Mesenchymal stem cell (in vitro differentiated cells and primary cell): Measurements from ENCODE around the gene LAMP1.

Source experiments
- DNase-seq: peaks from one replicate; pipeline ENCODE4 v3.0.0-alpha.2; 2013
- H2AFZ ChIP-seq: one replicate; pipeline ENCODE4 v1.6.1; 2013; ENCODE audit warnings: low read depth, mild to moderate bottlenecking, control low read depth, inconsistent platforms, low read length, moderate library complexity
- H2AK5ac ChIP-seq: 2 replicates; pipeline ENCODE4 v1.6.1; 2013; ENCODE audit warnings: low read length, moderate library complexity, mild to moderate bottlenecking, inconsistent platforms; ENCODE audit not compliant: severe bottlenecking
- H2BK120ac ChIP-seq: one replicate; pipeline ENCODE4 v1.6.1; 2013; ENCODE audit warnings: low read depth, mild to moderate bottlenecking, inconsistent platforms, low read length, moderate library complexity
- H2BK12ac ChIP-seq, 2 experiments: one replicate each; pipeline ENCODE4 v1.6.1; 2013; ENCODE audit warnings: inconsistent platforms in 2 of 2, low read length in 2 of 2, mild to moderate bottlenecking in 2 of 2, moderate library complexity in 2 of 2, control low read depth in 1 of 2
- H2BK15ac ChIP-seq: one replicate; pipeline ENCODE4 v1.6.1; 2013; ENCODE audit warnings: mild to moderate bottlenecking, low read depth, inconsistent platforms; ENCODE audit not compliant: poor library complexity, severe bottlenecking
- H2BK5ac ChIP-seq: 2 replicates; pipeline ENCODE4 v1.6.1; 2013; ENCODE audit warnings: low read depth, mild to moderate bottlenecking, low read length, control low read depth, inconsistent platforms; ENCODE audit not compliant: poor library complexity, severe bottlenecking
- H3K14ac ChIP-seq, 2 experiments: one replicate each; pipeline ENCODE4 v1.6.1; 2013; ENCODE audit warnings: inconsistent platforms in 2 of 2, low read length in 2 of 2, control low read depth in 1 of 2, mild to moderate bottlenecking in 1 of 2, moderate library complexity in 1 of 2
- H3K18ac ChIP-seq, 2 experiments: one replicate each; pipeline ENCODE4 v1.6.1; 2013; ENCODE audit warnings: inconsistent platforms in 2 of 2, low read length in 2 of 2, control low read depth in 1 of 2, low read depth in 1 of 2, mild to moderate bottlenecking in 1 of 2
- H3K23ac ChIP-seq, 2 experiments: one replicate each; pipeline ENCODE4 v1.6.1; 2013; ENCODE audit warnings: inconsistent platforms in 2 of 2, low read length in 2 of 2, mild to moderate bottlenecking in 2 of 2, moderate library complexity in 2 of 2, control low read depth in 1 of 2
- H3K27ac ChIP-seq: 2 replicates; pipeline ENCODE4 v1.5.1; 2013; ENCODE audit warnings: mild to moderate bottlenecking, moderate library complexity, low read length, control low read depth, inconsistent platforms; ENCODE audit not compliant: poor library complexity, severe bottlenecking
- H3K27me3 ChIP-seq, 2 experiments: 2 replicates each; pipeline versions ENCODE4 v1.6.1 to v1.7.0; 2013; ENCODE audit warnings: low read length in 2 of 2, mild to moderate bottlenecking in 2 of 2, moderate library complexity in 2 of 2, control low read depth in 1 of 2, inconsistent platforms in 1 of 2; ENCODE audit not compliant: control insufficient read depth in 1 of 2, insufficient read depth in 1 of 2
- H3K36me3 ChIP-seq, 2 experiments: 2 replicates each; pipeline versions ENCODE4 v1.6.1 to v1.7.0; 2013; ENCODE audit warnings: low read length in 2 of 2, control low read depth in 1 of 2, inconsistent platforms in 1 of 2, low read depth in 1 of 2, mild to moderate bottlenecking in 1 of 2; ENCODE audit not compliant: insufficient read depth in 2 of 2, control insufficient read depth in 1 of 2
- H3K4ac ChIP-seq, 2 experiments: one replicate each; pipeline ENCODE4 v1.6.1; 2013; ENCODE audit warnings: inconsistent platforms in 2 of 2, low read length in 2 of 2, mild to moderate bottlenecking in 2 of 2, moderate library complexity in 2 of 2, control low read depth in 1 of 2, low read depth in 1 of 2
- H3K4me1 ChIP-seq: 2 replicates; pipeline ENCODE4 v1.6.1; 2013; ENCODE audit warnings: low read depth, low read length, control low read depth; ENCODE audit not compliant: control insufficient read depth, insufficient read depth
- H3K4me2 ChIP-seq: 2 replicates; pipeline ENCODE4 v1.6.1; 2013; ENCODE audit warnings: low read length, mild to moderate bottlenecking, inconsistent platforms; ENCODE audit not compliant: poor library complexity, severe bottlenecking
- H3K4me3 ChIP-seq, 2 experiments: 2 replicates each; pipeline versions ENCODE4 v1.5.1 to v1.7.0; 2013; ENCODE audit warnings: low read length in 2 of 2, mild to moderate bottlenecking in 2 of 2, control low read depth in 1 of 2, low read depth in 1 of 2; ENCODE audit not compliant: insufficient read depth in 1 of 2
- H3K79me1 ChIP-seq: replicated peaks from 2 replicates; pipeline ENCODE4 v1.6.1; 2013; ENCODE audit warnings: mild to moderate bottlenecking, control low read depth, low read length, inconsistent platforms; ENCODE audit not compliant: poor library complexity, severe bottlenecking
- H3K9ac ChIP-seq: 2 replicates; pipeline ENCODE4 v1.7.0; 2013; ENCODE audit warnings: mild to moderate bottlenecking, low read length, moderate library complexity
- H3K9me3 ChIP-seq: 2 replicates; pipeline ENCODE4 v1.7.0; 2013; ENCODE audit warnings: mild to moderate bottlenecking, low read length; ENCODE audit not compliant: control insufficient read depth
- H4K8ac ChIP-seq: one replicate; pipeline ENCODE4 v1.6.1; 2013; ENCODE audit warnings: inconsistent platforms, mild to moderate bottlenecking, low read length, moderate library complexity
- H4K91ac ChIP-seq: one replicate; pipeline ENCODE4 v1.6.1; 2013; ENCODE audit warnings: mild to moderate bottlenecking, low read length, inconsistent platforms
- WGBS: methylation state at CpG from one replicate; pipeline ENCODE4 v1.1.7; 2013; ENCODE audit warnings: mixed read lengths; 5-methylcytosine and 5-hydroxymethylcytosine counted together

Gene LAMP1

DNA sequence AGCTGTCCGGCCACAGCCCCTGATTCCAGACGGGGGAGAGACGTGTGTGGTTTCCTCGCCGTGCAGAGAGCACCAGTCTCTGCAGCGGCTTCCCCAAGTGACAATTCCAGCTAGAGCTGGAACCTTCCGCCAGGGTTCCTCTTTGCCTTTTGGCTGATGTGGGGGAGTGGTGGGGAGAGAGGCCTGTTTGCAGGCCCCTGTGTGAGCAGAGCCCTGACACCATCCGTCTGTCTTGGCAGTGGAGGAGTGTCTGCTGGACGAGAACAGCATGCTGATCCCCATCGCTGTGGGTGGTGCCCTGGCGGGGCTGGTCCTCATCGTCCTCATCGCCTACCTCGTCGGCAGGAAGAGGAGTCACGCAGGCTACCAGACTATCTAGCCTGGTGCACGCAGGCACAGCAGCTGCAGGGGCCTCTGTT is 25.0 kb downstream of the LAMP1 start:
- WGBS: 94% methylated on average over 17 of the region's 17 CpGs
- H3K18ac ChIP-seq: no peak overlapping the region

GRCh38 chr13:113322890-113323651 is 26.0 kb downstream of the LAMP1 start:
- no peak overlapping the region for H3K4me3 ChIP-seq
- H3K14ac ChIP-seq: no peak overlapping the region
- 99% methylated on average over 23 of the region's 25 CpGs for WGBS
- H3K9me3 ChIP-seq: no peaks in the 10 kb centered on the region
- no peaks in the 10 kb centered on the region for H3K27me3 ChIP-seq
- H2BK12ac ChIP-seq: no peak overlapping the region
- H2AFZ ChIP-seq: no peak overlapping the region
- DNase-seq: no peak
- H3K4me2 ChIP-seq: no peak overlapping the region
- no peak overlapping the region for H2BK120ac ChIP-seq
- H3K18ac ChIP-seq: no peak overlapping the region
- no peak overlapping the region for H3K4ac ChIP-seq
- H3K9ac ChIP-seq: no peak overlapping the region
- H3K4me1 ChIP-seq: peaks cover 5% of the 10 kb centered on the region
- no peak overlapping the region for H3K23ac ChIP-seq
- H4K91ac ChIP-seq: no peak overlapping the region
- no peak overlapping the region for H2AK5ac ChIP-seq
- no peak overlapping the region for H4K8ac ChIP-seq
- no peak overlapping the region for H3K27ac ChIP-seq
- H2BK15ac ChIP-seq: no peak overlapping the region
- peaks cover 71 to 72% of the 10 kb centered on the region in 2 experiments for H3K36me3 ChIP-seq
- H3K79me1 ChIP-seq: peaks cover 31% of the 10 kb centered on the region
- H2BK5ac ChIP-seq: no peak overlapping the region

More for the DNA sequence above, 25.0 kb downstream of the LAMP1 start:
- Histone ChIP-seq H3K4me1 (peaks cover 7% of the 10 kb centered on the region), H3K23ac (no peak overlapping the region), H3K4me3 (no peak overlapping the region), H2BK5ac (no peak overlapping the region), H3K27ac (no peak overlapping the region), H4K91ac (no peak overlapping the region), H3K36me3 (peaks cover 78 to 80% of the 10 kb centered on the region in 2 experiments), H3K79me1 (peaks cover 36% of the 10 kb centered on the region), H3K4ac (no peak overlapping the region), H2AFZ (no peak overlapping the region), H4K8ac (no peak overlapping the region), H3K4me2 (no peak overlapping the region), H2BK15ac (no peak overlapping the region), H3K9me3 (no peaks in the 10 kb centered on the region), H3K14ac (no peak overlapping the region), H2BK120ac (no peak overlapping the region), H3K27me3 (no peaks in the 10 kb centered on the region), H2AK5ac (no peak overlapping the region), H2BK12ac (no peak overlapping the region), H3K9ac (no peak overlapping the region)
- no peak for DNase-seq

- no peak overlapping the region for H4K91ac ChIP-seq
- no peak overlapping the region for H3K18ac ChIP-seq
- peaks cover 28% of the 10 kb centered on the region for H3K79me1 ChIP-seq
- no peak overlapping the region for H4K8ac ChIP-seq
- H2AFZ ChIP-seq: no peak overlapping the region
- H2BK12ac ChIP-seq: no peak overlapping the region
- H2AK5ac ChIP-seq: no peak overlapping the region
- no peak overlapping the region for H2BK120ac ChIP-seq
- no peak overlapping the region for H3K14ac ChIP-seq
- no peak overlapping the region for H3K4ac ChIP-seq
- no peak overlapping the region for H3K9ac ChIP-seq
- no peak overlapping the region for H3K23ac ChIP-seq
- H3K36me3 ChIP-seq: peaks cover 63 to 66% of the 10 kb centered on the region in 2 experiments
- DNase-seq: no peak
- H3K27me3 ChIP-seq: no peaks in the 10 kb centered on the region
- H3K4me3 ChIP-seq: no peak overlapping the region
- 97% methylated on average over 5 of the region's 7 CpGs for WGBS
- no peak overlapping the region for H3K27ac ChIP-seq
- H3K4me2 ChIP-seq: no peak overlapping the region
- H3K4me1 ChIP-seq: peaks cover 5% of the 10 kb centered on the region
- H3K9me3 ChIP-seq: no peaks in the 10 kb centered on the region
- no peak overlapping the region for H2BK5ac ChIP-seq
- H2BK15ac ChIP-seq: no peak overlapping the region
Measured at GRCh38 chr13:113323869-113324268, 26.8 kb downstream of the LAMP1 start.

DNA sequence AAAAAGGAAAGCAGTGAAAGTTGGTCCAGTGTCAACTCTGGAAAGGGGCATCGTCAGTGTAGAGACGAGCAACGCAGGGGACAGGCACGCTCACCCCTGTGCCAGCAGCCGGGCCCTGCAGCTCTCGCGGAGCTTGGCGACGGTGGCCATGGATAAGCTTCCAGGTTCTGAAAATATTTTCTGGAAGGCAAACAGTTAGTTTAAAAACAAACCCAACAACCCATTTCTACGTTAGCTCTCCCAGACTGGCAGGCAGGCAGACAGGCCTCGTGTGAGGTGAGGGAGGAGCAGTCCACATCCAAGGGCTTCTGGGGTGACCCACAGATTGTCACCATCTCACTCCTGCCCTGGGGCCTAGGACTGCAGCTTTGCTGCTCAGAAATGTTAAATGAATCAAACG is 27.4 kb downstream of the LAMP1 start:
- Histone ChIP-seq H2AFZ (no peak overlapping the region), H3K4ac (no peak overlapping the region), H4K8ac (no peak overlapping the region), H3K18ac (no peak overlapping the region), H3K23ac (no peak overlapping the region), H3K79me1 (peaks cover 23% of the 10 kb centered on the region), H3K14ac (no peak overlapping the region), H2BK120ac (no peak overlapping the region), H3K27me3 (no peaks in the 10 kb centered on the region), H3K4me2 (no peak overlapping the region), H3K36me3 (peaks cover 58 to 60% of the 10 kb centered on the region in 2 experiments), H2BK12ac (no peak overlapping the region), H2BK15ac (no peak overlapping the region), H3K4me3 (no peak overlapping the region), H2BK5ac (no peak overlapping the region), H3K4me1 (peaks cover 5% of the 10 kb centered on the region), H3K9me3 (no peaks in the 10 kb centered on the region), H4K91ac (no peak overlapping the region), H3K9ac (no peak overlapping the region), H3K27ac (no peak overlapping the region), H2AK5ac (no peak overlapping the region)
- no peak for DNase-seq
- 96% methylated on average over 12 of the region's 12 CpGs for WGBS
